ENCODE measurements around the gene SOWAHD. TPM values are rescaled to one million over a fixed set of nuclear protein-coding genes. Genes with fewer than 3 reads are reported as not detected.

Gene SOWAHD
- polyA plus RNA-seq, 2 of the 4 experiments (the other 2 are of a cell fraction) = 0.05 to 0.09 TPM

GRCh38 chrX:119753001-119753400 lies 5.4 kb upstream of the SOWAHD start:
- WGBS (ENCODE audit: missing lambda C conversion rate) = 93% methylated on average over 3 of the region's 3 CpGs
- ATAC-seq (no peak), DNase-seq (ENCODE audit: low read depth in 1 of 2, low spot score in 1 of 2) (no peak), FAIRE-seq (no peak)
- no peak overlapping the region for H3K4me3 ChIP-seq
- no peak overlapping the region for H3K4me2 ChIP-seq
- TF ChIP-seq HOXB5 (CRISPR knock-in tag; IDR thresholded peaks at IDR 0.05) = no peak
- no peak for TF ChIP-seq E2F6 (IDR thresholded peaks at IDR 0.05; ENCODE audit: borderline replicate concordance, low read depth)
- no peak for TF ChIP-seq POLR2A (IDR thresholded peaks at IDR 0.05; ENCODE audit: low read length)
- TF ChIP-seq ATOH8 (CRISPR knock-in tag; IDR thresholded peaks at IDR 0.05; ENCODE audit: low read depth) = no peak
- TF ChIP-seq HOXA7 (CRISPR knock-in tag; IDR thresholded peaks at IDR 0.05) = no peak
- TF ChIP-seq EP300 (IDR thresholded peaks at IDR 0.05) = no peak
- TF ChIP-seq HDAC2 (IDR thresholded peaks at IDR 0.05) = no peak
- no peak for TF ChIP-seq SMC3 (IDR thresholded peaks at IDR 0.05)
- no peak for TF ChIP-seq RAD21 (conservative IDR thresholded peaks at IDR 0.05 in 1 of 2, IDR thresholded peaks at IDR 0.05 in 1 of 2)
- TF ChIP-seq ESRRA (IDR thresholded peaks at IDR 0.05; ENCODE audit: borderline replicate concordance, low read length) = no peak
- no peak for TF ChIP-seq MAX (IDR thresholded peaks at IDR 0.05)
- TF ChIP-seq MAFK (IDR thresholded peaks at IDR 0.05; ENCODE audit: partially characterized antibody) = no peak
- TF ChIP-seq NR3C1 (IDR thresholded peaks at IDR 0.05) = no peak
- TF ChIP-seq MAZ (IDR thresholded peaks at IDR 0.05; ENCODE audit: borderline replicate concordance, low read depth, low read length) = no peak
- no peaks in the 10 kb centered on the region for H3K4me1 ChIP-seq
- H3K9me3 ChIP-seq = no peaks in the 10 kb centered on the region
- POLR2A ChIA-PET = no interaction called here
- CTCF ChIA-PET = interaction anchor here (0.6 to 3.2 kb wide), 14 partner anchors 9 to 270 kb away, joined by 3 to 22 read pairs (median 4); partner anchors contain the start of gene UPF3B
- no peak overlapping the region for H3K27ac ChIP-seq

- Histone ChIP-seq H3K27ac (no peak overlapping the region), H3K4me2 (no peak overlapping the region), H3K9me3 (no peaks in the 10 kb centered on the region), H3K4me1 (no peaks in the 10 kb centered on the region), H3K4me3 (no peak overlapping the region)
- POLR2A ChIA-PET = no interaction called here
- CTCF ChIA-PET = interaction anchor here (0.6 to 3.2 kb wide), 16 partner anchors 9 to 280 kb away, joined by 3 to 22 read pairs (median 4); partner anchors contain the start of gene UPF3B
- FAIRE-seq = peak; percentile 96
- 43% methylated on average over 8 of the region's 8 CpGs for WGBS (ENCODE audit: missing lambda C conversion rate)
- TF ChIP-seq CTCF (IDR thresholded peaks at IDR 0.05) (peak; percentile 51), JUN (IDR thresholded peaks at IDR 0.05) (no peak), RAD21 (conservative IDR thresholded peaks at IDR 0.05 in 1 of 2, IDR thresholded peaks at IDR 0.05 in 1 of 2) (peak in 1 of 2 experiments; percentile 42; a peak in 2 of 5 replicates), USF2 (IDR thresholded peaks at IDR 0.05) (no peak)
- peak in 1 of 2 experiments; percentile 19; a peak in 1 of 6 replicates for ATAC-seq
- peak in 1 of 2 experiments; percentile 59 for DNase-seq (ENCODE audit: low read depth in 1 of 2, low spot score in 1 of 2)
Observed at GRCh38 chrX:119753639-119754257, 4.6 kb upstream of the SOWAHD start.

- DNase-seq (ENCODE audit: low read depth in 1 of 2, low spot score in 1 of 2) (no peak), ATAC-seq (no peak), FAIRE-seq (no peak)
- Histone ChIP-seq H3K9me3 (no peaks in the 10 kb centered on the region), H3K4me1 (no peaks in the 10 kb centered on the region), H3K4me2 (no peak overlapping the region), H3K4me3 (no peak overlapping the region), H3K27ac (no peak overlapping the region)
- ChIA-PET POLR2A (no interaction called here), CTCF (interaction anchor here (1.2 to 1.8 kb wide), 3 partner anchors 16 to 240 kb away, joined by 3 to 10 read pairs (median 6); no protein-coding TSS in a partner anchor)
- 66% methylated on average over 6 of the region's 7 CpGs for WGBS (ENCODE audit: missing lambda C conversion rate)
- TF ChIP-seq ELK1 (IDR thresholded peaks at IDR 0.05; ENCODE audit: low read depth, low read length) = no peak
- TF ChIP-seq REST (IDR thresholded peaks at IDR 0.05) = no peak
- TF ChIP-seq CTCF (IDR thresholded peaks at IDR 0.05) = no peak
- TF ChIP-seq ZNF302 (CRISPR knock-in tag; IDR thresholded peaks at IDR 0.05) = no peak
Observed at GRCh38 chrX:119755981-119756533, 2.3 kb upstream of the SOWAHD start.
